Erythroblast (primary cell): ENCODE results near the gene CYTH2.

Experiments used
- GATA1 ChIP-seq: IDR thresholded peaks from 2 replicates; pipeline ENCODE4 v1.6.1; 2011; ENCODE audit warnings: low read depth, mild to moderate bottlenecking, control low read depth, low read length, moderate library complexity
- POLR2A ChIP-seq: IDR thresholded peaks from 2 replicates; pipeline ENCODE4 v1.6.1; 2011; ENCODE audit warnings: mild to moderate bottlenecking, low read length

- TF ChIP-seq POLR2A: no peak
- no peak for TF ChIP-seq GATA1
These were observed 6.3 kb downstream of the CYTH2 start for GRCh38 chr19:48475369-48476068.
